GM21515 (cell line): ENCODE results near the gene SNX22.

Source experiments
- ATAC-seq: cut with Tn5 transposase; IDR thresholded peaks from one replicate; pipeline ENCODE4 v1.9.1; 2021; ENCODE audit not compliant: unreplicated experiment

SNX22 gene

DNA sequence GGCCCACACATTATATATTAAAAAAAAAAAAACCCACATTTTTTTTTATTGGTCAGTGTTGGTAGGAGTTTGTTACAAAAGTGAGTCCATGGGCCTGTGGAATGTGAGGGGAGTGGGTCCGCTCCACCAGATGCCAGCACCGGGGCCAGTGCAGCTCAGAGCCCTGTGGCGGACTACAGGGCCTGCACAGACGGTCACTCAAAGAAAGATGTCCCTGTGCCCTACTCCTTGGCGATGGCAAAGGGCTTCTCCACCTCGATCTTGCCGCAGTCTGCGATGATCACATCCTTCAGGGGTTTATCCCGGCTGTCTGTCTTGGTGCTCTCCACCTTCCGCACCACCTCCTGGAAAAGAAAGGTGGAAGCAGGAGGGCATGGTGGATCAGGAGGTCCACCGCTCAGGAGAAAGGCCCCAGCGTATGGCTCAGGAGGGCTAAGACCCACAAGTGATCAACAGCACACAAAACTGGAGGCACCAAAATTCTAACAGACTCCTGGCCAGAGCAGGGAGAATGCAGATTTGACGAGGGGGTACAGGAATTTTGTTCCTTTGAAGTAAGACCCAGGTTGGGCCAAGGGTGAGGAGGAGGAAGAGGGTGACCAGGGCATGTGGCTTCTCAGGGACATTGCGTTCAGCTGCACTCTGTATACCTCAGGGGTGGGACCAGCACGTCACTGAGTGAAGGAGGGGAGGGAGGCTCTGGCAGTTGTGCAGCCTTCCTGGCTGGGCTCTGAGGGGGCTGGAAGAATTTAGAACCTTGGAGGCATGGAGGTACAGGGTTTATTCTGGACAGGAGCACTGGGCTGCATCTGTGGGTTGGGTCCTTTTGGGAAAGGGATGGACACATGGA, 4.5 kb downstream of the SNX22 start:
- ATAC-seq, result no peak

GRCh38 chr15:64156652-64157331, 5.3 kb downstream of the SNX22 start:
- no peak for ATAC-seq

DNA sequence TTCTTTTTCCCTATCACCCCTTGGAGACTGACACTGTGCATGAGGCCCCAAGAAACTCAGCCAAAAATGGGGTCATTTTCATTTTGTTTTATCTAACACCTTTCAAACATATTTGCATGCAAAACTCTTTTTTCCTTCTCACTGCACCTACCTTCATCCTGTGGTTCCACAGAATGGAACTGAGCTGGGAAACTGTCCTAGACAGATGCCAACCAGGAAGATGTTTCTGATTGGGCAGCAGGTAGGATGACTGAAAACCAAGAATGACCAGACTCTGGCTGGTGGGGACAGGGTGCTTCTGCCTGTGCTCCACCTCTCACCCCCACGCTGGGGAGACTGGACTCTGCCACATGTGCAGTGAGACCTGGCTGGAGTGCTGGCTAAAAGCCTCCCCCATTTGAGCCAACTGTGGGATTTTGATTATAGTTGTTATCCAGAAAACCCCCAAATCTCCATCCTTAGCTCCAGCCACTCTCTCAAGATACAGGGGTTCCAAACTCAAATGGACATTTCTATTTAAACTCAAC, 6.1 kb downstream of the SNX22 start:
- ATAC-seq, result no peak

DNA sequence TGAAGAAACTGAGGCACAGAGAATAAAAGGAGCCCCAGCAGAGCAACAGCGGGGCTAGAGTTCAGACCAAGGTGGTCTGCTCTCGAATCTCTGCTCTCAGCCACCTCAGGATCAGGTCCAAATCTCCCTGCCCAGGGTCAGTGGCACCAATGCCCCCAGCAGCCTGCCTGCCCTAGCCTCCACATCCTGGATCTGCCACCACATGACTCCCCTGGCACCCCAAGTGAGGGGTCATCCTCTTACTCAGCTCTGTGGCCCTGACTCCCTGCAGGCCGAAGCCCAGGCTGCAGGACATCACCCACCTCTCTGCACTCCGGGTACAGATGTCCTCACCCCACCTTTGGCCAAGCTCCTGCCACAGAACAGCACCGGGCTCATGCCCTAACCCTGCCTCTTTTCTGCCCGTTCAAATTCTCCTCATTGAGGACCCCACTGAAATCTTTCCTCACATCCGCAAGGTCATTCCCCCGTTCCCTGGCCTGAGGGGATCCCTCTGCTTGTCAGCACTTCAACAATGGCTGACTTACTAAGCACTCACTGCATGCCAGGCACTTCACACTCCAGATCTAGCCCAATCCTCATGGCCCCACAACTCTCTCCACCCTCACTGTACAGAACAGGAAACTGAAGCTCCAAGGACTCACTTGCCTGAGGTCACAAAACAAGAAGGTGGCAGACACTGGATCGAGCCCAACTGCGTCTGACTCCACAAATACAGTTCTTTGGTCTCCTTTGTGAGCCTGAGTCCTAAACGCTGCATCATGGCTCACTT, 7.0 kb downstream of the SNX22 start:
- no peak for ATAC-seq

DNA sequence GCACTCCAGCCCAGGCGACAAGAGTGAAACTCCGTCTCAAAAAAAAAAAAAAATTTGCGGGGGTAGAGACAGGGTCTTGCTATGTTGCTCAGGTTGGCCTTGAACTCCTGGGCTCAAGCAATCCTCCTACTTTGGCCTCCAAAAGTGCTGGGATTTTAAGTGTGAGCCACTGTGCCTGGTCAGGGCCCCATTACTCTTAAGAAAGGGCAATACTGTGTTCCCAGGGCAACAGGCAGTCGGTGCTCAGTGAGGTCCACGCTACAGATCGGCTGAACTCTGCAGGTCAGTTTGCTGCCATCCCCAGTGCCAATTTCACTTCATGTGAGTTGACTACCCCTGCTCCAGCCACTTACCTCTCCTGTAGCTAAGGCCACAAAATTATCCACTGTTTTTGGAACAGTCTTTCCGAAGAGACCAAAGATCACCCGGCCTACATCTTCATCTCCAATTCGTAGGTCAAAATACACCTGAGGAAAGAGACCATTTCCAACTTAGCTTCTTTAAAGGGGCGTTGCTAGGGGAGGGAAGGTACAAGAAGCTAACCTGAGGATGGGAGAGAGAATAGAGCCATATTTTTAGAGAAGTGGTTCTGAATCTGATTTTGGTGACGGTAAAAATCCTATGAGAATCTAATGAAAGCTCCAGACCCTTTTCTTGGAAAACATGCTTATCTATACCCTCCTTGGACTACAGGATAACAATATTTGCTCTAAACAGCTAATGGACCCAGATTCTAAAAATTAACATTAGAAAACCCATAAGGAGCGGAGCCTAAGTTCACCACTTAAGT, 10.4 kb downstream of the SNX22 start:
- ATAC-seq, result no peak

GRCh38 chr15:64162478-64162868, 10.9 kb downstream of the SNX22 start:
- ATAC-seq, result no peak

DNA sequence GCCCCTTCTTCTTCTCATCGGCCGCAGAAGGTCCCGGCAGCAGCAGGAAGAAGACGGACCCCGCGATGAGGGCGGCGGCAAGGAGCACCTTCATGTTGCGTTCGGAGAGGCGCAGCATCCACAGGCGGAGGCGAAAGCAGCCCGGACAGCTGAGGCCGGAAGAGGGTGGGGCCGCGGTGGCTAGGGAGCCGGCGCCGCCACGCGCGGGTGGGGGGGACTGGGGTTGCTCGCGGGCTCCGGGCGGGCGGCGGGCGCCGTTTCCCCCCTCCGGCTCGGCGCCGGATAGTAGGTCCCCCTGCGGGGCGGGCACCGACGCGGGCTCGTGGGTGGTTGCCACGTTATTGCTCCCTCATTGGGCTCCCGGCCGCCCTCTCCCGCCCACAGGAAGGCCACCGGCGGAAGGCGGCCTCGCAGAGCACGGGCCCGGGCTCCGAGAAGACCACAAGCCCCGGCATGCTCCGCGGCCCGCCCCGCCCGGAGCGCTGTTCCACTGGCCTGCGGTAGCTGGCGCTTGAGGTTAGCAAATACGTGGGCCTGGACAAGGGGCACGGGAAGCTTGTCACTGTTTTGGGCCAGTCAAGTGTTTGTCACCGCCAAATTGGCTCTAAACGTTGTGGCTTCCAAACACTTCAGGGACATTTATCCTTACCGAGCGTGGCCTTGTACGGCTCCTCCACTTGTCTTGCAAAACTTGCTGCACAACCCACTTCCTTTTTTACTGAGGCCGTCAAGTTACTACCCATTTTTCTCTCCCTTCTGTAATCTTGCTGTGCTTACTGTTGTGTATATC, 11.5 kb downstream of the SNX22 start, which contains the start of gene PPIB:
PPIB (minus strand) TSS at position 154 of the 790 bp plus-strand sequence; CDS start at position 118, 36 bp downstream.
- ATAC-seq, result peak; percentile 88

DNA sequence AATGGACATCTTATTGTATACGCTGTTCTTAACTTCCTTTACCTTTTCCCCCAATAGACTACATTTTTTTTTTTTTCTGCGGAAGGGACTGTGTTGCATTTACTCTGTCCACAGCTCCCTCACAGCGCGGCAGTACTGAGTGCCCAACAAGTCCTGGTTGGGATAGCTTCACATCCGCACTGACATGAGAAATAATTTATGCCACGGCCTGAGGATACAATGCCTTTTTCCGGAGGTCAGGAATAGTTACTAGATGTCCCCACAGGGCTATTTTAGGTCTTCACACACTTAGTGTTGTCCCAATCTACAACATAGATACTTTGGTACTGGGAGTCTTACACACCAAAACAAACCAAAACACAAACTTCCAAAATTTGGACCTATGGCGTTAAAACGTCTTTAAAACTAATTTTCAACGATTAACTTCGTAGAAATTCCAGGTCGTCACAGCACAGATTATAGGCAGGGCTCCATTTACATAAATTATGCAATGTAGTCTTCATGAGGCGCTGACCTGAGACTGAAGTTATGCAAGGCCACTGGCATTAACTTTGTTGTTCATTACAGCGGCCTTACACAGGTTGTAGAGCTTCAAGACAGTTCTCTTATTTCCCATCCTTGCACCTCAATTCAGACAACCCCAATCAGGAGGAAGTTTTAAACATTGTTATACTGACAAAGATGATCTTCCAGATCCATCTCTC, 12.3 kb downstream of the SNX22 start:
- peak; percentile 11 for ATAC-seq

- ATAC-seq, result no peak
These were observed 12.9 kb downstream of the SNX22 start for GRCh38 chr15:64164436-64164835.

DNA sequence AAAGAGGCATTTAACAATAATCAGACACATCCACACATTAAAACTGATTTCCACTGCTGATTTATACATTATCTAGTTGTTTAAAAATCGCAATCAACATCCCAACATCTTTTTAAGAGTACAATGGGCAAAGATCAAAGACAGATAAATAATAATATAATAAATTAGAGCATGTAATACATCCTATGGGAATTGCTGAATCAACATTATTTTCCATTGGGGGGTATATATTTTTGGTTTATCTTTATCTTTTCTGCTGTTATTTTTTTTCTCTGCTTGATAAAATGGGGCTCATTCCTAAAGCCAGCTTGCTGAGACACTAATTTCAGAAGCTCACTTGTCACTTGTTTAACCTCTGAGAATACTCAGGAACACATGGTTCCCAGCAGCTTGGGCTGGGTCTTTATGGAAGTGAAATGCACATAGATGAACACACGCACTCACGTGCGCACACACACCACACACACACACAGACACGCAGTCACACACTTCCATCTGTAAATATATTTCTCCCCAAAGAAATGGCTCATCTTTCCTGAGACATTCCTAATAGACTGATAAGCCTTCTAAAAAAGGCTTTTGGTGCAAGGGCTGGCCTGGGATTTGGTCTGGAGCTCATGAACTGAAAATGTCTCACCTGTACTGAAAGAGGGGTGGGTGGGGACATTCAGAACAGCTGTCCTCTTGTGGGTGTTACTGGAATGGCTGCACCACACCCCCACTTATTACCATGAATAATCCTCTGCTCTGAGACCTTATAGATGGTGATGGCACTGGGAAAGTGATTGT, 14.8 kb downstream of the SNX22 start:
- ATAC-seq, result no peak

DNA sequence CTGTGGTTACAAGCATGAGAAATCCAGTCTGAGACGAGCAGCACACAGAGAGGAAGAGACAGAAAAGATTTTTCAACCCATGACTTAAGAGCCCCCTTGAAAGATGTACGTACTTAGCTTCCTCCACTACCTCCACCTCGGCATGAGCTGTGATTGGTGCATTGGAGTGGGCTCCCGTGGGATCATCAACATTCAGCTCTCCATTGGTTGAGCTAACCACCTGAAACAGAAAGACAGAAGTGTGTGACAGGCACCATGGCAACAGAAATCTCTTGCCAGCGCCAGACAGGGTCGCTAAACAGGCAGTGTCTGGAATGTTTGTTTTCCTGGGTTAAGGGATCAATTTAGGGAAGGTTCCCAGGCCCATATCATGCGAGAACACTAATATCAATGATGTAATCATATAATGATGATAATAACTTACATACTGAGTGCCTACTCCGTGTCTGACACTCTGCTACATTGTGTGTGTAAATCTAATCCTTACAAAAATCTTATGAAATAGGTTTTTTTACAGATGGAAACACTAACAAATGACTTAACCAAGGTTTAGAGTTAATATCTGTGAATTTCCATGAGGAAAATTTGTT, 28.8 kb downstream of the SNX22 start:
- no peak for ATAC-seq

DNA sequence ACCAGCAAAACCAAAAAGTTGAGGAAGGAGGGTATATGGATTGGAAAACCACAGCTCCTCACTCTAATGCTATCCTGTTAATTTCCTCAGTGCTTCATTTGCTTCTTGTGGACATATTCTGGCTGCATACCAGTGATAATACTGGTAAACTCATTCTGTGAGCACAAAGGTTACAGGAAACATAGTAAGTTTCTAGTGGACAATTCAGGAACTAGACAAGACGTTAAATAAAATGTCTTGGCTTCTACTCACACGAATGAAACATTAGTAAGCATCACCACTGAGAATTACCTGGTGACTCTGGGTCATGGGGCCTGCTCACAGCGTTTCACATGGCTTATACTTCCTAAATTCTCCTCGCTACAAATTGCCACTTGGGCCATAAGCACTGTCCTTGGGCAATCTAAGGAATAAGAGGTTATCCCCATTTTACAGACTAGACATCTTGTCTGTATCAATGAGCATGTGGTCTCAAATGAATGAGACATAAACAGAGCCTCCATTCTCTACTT, 31.4 kb downstream of the SNX22 start:
- ATAC-seq, result no peak

DNA sequence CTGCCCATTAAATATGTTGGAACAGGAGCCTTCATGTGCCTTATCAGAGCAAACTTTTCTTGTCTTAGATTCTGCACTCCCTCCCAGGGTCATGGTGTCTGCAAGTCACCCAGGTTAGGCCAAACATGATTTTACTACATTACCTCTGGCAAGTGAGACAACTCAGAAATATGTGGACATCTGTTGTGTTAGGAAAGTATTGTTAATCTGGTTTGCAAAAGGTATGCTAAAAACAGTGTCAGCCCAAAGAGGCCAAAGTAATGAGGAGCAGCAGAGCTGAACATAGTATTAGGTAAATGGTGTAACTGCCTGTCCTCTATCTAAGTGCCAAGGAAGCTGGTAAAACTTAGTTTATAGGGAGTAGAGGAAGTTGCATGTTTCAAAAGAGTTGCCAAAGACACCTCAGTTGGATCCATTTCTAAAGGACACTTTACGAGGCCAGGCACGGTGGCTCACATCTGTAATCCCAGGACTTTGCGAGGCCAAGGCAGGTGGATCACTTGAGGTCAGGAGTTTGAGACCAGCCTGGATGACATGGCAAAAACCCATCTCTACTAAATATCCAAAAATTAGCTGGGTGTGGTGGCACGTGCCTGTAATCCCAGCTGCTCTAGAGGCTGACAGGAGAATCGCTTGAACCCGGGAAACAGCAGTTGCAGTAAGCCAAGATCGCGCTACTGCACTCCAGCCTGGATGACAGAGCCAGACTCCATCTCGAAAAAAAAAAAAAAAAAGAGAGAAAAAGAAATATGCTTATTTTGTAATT, 33.8 kb downstream of the SNX22 start:
- ATAC-seq, result no peak

GRCh38 chr15:64187396-64188191, 36.1 kb downstream of the SNX22 start:
- ATAC-seq, result no peak

GRCh38 chr15:64191971-64192830, 40.7 kb downstream of the SNX22 start:
- ATAC-seq, result no peak
